T-helper 1 cell treated with Interleukin-12 subunit alpha and Interleukin-12 subunit beta and Interleukin-4 antibody, amounts not matched to agents 30 ng/mL and 1 ng/mL, for 36 hours (primary cell): ENCODE data around the gene PDZD2. TPM values are rescaled to one million over a fixed set of nuclear protein-coding genes. Genes with fewer than 3 reads are reported as not detected.
"Not testable (repeated sequence)": the region's sequence is repeated elsewhere in the genome, so short reads cannot be mapped to it uniquely, and the experiment has no call there.

ENCODE experiments used
- intact Hi-C: fragments of 100-400 bp; cut with micrococcal nuclease; formaldehyde crosslinking; loops from one replicate; pipeline ENCODE4 v1.15.1; 2024
- total RNA-seq: library from RNA; stranded (reverse); gene quantifications from 2 replicates; pipeline ENCODE4 v1.2.3, GENCODE V29; 2022

The PDZD2 gene
- total RNA-seq, 1 donor from 2014 or later: not detected

DNA sequence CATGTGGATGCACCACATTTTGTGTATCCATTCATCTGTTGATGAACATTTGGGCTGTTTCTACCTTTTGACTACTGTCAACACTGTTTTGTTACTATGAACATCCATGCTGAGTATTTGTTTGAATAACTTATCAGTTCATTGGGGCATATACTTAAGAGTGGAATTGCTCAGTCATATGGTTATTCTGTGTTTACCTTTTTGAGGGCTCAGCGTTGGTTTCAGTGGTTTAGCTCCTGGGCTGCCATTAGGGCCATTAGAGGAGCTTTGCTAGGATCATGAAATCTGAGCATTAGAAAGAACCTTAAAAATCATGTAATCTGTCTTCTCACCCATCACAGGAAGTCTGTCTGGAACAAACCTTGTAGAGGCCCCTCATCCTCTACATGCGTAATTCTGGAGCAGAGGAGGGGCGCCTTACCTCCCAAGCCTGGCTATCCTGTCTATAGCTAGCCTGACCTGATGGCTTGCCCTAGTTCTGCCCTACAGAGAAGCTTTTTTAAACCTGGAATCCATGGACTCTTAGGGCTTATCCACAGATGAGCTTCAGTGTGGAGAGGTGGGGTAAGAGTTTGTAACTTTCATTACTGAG lies 92.9 kb downstream of the PDZD2 start:
- intact Hi-C loops: no loop called here

DNA sequence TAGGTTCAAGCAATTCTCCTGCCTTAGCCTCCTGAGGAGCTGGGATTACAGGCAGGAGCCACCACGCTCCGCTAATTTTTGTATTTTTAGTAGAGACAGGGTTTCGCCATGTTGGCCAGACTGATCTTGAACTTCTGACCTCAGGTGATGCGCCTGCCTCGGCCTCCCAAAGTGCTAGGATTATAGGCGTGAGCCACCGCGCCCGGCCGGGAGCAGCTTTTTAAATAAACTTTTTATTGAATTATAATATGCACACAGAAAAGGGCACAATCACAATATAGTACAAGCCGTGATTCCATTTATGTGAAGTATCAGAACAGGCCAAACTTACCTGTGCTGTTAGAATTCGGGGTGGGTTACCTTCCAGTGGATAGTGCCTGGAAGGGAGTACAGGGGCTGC lies 93.9 kb downstream of the PDZD2 start:
- intact Hi-C loops: not testable (repeated sequence)

DNA sequence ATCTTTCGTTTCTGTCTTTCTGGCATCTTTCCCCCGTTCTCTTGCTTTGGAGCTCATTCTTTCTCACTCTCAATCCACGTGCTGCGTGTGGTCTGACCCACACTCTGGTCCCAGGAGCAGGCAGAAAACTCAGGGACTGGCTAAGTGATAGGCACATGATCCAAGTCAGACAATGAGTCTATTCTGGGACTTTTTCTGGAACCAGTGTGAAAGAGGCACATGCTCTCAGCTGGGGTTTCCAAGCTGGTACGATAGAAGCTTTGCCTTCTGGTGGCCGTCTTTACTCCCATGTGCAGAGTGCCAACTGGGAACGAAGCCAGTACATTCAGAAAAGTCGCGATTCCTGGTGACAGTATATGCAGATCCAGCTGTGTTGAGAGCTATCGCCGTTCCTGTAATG lies 94.4 kb downstream of the PDZD2 start:
- intact Hi-C loops: no loop called here

DNA sequence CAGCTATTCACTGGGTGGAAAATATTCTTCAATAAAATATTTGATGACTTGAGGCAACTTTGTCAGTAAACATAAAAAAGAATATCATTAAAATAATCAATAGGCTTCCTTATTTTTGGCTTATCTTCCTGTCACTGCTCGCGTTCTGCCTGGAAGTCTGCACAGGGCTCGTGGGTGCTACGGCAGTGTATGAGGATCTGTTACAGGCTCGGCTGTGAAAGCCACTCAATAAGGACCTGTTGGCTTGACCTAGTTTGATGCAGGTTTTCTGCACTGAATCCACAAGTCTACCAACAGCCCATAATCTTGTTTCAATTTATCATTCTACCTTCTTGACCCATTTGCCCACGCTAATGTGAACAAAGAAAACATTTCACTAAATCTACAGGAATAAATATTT lies 97.2 kb downstream of the PDZD2 start:
- intact Hi-C loops: no loop called here

DNA sequence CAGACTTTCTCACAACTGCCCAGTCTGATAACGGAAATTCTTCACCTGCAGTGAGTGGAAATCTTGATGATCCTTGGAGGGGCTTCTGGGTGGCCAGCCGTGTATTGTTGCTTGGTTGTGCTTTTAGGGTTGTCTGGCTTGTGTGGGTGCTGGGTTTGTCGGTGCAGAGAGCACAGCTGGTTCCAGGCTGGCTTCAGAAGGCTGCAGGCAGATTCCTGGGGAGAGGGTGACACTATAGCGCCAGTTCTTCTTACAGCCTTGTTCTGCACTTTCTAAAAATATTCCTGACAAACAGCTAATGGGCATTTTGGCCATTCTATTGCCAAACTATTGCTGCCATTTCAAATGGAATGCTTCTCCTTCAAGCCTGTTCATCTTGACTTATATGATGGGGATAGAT lies 99.3 kb downstream of the PDZD2 start:
- intact Hi-C loops: no loop called here

DNA sequence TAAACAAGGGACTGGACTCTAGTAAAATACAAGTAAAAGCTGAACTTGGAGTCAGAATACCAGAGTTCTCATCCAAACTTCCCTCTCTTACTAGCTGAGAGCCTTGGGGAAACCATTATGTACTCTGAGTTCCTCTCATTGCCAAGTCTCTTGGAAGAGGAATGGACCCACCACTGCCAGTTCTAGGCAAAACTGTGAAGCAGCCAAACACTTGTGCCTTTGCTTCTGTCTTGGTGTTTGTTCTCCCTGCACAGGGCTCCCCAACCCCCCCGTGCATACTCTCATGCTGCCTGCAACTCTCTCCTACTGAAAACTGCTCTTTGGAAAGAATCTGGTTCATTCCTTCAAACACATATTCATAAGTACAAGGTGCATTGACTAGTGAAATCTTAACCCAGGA lies 102.6 kb downstream of the PDZD2 start:
- intact Hi-C loops: no loop called here

DNA sequence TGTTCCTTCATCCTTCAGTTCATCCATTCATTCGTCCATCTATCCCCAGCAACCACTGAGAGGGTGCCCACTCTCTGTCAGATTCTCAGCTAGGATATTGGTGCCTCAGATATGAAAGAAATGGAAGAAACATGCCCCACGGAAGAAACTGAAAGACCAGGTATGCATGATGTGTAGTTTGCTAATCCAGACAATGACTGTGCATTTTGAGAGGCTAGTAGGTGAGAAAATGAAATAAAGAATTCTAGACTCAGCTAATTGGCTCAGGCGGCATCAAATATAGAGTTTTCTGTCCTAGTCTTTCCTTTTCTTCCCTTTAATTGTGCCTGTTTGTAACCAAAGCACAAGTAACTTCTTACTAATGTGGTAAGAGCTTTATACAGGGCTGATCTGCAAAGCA lies 104.7 kb downstream of the PDZD2 start:
- intact Hi-C loops: no loop called here

DNA sequence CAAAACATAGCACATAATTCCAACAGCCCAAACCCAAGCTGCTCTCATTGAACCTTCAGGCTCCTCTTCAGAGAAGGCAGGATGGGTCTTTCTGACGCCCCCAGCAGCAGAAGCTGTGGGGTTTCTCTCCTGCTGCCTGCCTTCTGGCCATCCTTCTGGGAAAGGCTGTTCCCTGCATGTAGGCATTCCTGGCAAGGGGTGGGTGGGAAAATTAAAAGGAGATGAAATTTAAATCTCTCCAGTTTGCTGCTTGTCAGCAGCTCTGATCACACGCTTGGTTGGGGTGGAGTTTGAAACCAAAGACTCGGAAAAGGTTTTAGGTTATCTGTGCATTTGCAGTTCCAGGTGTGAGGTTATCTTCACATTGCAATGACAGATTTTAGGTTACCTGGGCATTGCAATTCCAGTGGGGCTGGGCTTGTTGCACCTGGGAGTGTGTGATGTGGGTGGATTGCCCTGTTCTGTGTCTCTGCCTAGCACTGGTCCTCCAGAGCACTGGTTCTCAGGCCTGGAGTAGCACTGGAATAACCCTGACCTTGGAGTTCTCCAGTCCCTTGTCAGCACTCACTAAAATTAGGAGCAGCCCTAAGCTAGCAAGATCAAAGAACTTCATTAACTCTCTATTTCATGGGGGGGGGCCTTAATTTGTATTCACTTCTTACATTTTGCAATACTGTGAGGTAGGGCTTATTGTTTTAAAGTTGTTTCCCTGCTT lies 109.7 kb downstream of the PDZD2 start:
- intact Hi-C loops: no loop called here

DNA sequence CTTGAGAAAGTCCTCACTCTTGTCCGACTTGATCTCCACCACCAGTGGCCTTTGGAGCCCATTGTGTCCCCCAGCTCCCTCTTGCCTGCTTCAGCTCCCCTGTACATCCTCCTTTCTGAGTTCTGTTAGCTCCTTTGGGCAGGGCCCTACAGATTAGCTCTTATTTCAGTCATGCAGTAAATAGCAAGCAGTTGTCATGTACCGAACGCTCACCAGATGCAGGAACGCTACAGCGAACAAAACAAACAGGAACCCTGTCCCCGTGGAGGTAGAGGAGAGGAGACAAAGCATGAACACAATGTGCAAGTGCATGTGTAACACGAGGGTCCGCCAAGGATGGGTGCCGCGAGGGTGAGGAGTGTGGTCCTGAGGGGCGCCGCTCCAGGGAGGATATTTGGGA lies 111.3 kb downstream of the PDZD2 start:
- intact Hi-C loops: no loop called here

DNA sequence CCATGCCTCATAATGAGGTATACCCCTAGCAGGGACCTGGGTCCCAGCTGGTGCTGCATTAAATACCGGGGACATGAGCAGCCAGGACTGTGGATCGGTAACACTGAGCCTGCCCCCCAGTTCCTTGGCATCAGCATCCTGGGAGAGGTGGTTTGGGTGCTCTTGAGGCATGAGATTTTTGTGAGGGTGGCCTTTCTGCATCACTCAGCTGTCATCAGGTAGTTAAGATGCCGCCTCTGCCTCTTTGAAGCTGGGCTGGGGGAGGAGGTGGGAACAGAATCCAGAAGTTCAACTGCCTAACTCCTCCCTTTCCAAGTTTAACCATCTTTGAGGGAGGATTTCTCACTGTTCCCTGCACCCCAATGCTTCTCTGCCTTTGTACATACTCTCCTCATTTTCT lies 112.7 kb downstream of the PDZD2 start:
- intact Hi-C loops: no loop called here

DNA sequence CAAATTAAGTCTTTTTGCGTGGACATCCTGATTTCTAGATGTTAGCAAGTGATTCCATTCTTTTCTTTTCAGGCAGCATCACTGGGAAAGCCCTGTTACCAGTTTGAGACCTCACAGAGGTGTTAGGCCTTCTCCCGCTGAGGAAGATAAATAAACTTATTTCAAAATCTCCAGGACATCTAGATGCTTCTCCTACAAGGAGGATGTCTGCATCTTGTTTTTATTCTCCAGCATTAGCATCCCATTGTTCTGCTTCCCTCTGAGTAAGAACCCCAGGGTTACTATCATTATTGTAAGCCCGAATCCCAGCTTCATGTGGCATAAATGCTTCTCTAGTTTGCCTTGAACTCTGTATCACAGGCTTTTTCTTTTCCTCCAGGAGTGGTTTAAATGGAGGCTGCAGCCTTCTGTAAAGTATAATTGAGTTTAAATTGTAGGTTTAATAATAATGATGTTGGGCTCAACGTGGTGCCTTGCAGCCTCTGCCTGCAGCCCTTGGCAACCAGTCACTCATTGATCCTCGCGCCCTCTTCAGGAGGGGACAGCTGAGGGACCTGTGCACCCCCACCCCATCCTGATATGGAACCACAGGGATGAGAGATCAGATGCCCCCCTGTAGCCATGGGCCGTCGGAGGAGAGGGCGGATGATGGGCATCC lies 114.9 kb downstream of the PDZD2 start:
- intact Hi-C loops: no loop called here

DNA sequence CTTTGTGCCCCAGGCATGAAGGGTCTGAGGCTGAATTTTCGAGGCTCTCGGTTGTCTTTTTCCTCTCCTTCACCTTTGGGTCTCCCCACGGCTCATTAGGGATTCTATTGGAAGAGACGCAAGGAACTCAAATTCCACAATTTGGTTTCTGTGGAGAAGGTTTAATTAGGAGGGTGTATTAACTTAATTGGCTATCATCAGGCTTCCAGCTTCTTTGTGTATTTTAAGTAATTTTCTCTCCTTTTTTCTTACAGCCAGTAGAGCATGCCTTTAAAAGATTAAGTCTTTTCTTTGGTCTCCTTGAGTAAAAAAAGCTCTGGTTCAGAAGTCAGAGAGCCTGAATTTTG lies 115.4 kb downstream of the PDZD2 start:
- intact Hi-C loops: no loop called here

DNA sequence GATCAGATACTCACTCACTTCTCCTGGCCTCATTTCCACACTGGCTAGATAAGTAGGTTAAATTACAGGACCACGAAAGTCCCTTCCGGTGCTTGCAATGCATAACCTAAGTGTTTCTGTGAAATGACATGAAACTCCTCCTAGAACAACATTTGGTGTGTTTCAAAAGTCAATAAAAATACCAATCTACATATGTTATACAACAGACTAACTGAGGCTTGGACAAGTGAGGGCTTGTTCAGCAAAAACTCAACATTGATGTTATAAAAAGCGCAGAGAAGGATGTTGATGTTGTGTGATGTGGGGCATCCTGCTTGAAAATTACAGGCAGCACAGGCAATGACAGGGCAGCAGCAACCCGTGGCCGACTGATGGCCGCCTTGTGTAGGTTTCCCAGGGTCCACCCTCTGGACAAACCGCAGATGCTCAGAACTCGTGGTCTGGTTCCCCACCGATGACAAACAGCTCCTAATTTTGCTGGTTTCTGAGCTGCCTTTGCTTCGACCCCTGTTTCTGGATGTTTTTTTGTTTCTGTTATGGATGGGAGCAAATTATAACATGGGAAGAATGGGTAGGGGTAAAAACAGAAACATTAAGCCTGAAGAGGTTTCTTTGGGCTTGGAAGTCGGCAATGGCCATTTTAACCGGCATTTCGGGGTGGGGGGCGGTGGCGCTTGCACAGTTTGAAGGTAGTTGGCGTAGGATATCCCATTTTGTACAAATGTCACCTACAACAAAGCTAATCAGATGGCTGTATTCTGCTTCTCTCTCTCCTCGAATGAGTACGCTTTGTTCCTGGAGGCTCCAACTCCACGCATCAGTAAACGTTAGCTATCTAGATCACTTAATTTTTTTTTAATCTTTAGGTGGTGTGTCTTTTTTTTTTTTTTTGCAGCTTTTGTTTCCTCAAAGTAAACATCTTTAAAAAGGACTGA lies 116.1 kb downstream of the PDZD2 start:
- intact Hi-C loops: no loop called here

DNA sequence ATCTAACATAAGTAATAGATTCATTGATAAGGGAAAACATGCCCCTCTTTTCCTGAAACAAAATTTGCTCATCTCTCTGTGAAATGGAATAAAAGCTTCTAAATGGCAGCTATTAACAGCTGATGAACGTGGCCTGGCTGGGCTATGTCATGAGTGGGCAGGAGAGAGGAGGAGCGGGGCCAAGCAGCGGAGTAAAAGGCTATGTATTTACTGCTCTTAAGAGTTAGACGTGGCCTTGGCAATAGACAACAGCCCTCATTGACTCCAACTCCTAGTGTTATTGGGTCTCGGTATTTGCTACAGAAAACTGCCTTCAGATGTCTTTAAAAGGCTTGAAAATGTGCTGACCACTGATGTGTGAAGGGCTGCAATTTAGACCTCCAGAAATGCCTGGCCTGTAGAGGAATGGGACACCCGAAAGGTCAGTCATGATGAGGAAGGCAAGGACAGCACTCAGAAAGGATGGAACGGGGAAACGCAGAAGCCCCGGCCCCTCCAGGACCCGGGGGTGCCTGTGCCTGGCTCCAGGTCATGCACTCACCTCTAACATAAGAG lies 116.8 kb downstream of the PDZD2 start:
- intact Hi-C loops: no loop called here

DNA sequence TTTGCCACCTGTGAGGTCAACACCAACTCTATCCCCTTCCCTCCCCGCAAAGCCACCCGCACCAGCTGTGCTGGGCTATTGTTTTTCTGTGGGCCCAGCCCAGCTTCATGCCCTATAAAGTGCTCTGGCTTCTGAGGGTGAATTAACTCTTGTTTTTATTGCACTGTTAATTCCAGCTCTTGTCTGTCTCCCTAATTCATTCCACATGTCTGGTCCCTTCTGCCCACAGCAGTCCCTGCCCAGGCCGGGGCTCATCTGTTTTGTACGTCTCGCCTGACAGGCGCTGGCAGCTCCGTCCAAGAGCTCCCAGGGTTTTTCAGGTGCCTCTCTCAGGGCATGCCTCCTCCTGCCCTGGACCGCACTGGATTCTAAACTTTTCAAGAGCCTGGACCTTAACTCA lies 118.9 kb downstream of the PDZD2 start:
- intact Hi-C loops: no loop called here

DNA sequence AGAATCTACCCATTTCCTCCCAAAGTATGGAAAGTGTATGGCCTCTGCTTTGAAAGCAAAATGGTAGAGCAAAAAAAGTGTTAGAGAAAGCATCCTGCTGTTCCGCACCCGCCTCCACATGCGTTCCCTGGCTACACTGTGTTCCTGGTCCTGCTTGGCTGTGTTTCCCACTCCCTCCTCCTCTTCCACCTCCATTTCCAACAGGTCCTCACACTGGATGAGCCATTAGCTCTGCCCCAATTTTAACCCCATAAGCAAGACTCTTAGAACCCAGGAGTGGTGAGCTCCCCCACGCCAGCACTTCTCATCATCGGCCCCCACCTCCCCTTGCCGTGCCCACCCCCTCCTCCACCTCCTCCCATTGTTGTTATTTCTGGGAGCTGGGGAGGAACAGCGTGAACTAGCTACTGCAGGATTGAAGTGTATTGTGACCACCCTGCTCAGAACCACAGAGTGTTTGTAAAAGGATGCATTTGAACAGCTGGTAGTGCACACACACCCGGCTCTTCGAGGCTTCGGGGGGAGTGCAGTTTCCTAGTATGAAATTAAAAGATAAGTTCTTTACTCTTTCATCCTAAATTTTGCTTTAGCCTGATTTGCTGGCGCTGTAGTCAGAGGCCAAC lies 120.0 kb downstream of the PDZD2 start:
- intact Hi-C loops: no loop called here

DNA sequence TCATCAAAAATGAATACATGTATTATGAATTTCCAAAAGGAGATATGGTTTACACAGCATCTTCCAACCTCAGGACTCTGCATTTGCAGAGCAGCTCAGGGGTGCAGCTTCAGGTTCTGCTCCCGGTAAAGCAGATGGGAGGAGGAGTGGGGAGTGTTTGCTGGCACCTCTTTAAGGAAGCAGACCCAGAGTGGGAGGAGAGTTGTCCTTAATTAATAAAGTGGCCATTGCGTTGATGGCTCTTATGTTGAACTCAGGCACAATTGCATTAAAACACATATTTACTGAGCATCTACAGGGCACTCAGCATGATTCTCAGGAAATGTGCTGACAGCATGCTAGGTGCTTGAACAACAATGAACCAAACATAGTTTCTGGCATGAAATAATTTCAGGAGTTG lies 121.0 kb downstream of the PDZD2 start:
- intact Hi-C loops: no loop called here

DNA sequence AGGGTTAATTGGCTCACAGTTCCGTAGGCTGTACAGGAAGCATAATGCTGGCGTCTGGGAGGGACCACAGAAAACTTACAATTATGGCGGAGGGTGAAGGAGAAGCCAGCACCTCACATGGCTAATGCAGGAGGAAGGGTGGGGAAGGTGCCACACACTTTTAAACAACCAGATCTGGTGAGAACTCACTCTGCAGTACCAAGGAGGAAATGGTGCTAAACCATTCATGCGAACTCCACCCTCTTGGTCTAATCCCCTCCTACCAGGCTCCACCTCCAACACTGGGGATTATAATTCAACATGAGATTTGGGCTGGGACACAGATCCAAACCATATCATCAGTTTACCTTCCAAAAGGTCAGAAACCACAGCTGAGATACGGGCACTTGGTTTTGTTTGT lies 122.9 kb downstream of the PDZD2 start:
- intact Hi-C loops: no loop called here

DNA sequence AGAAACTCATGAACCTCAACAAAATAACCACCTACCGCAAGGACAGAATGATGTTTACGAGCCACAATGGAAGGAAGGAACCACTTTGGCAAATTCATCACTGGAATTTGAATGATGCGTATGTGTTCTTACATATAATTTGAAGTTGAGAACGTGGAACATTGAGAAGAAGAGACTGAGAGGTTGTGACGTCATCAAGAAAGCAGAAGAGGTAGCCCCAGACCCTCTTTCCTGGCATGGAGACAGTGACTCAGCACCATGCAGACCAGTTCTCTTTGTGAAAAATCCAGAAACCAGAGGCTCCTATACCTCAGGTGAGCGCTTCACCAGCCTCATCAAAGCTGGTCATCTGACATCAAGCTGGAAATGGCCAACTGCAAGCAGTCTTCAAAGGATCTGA lies 124.5 kb downstream of the PDZD2 start:
- intact Hi-C loops: no loop called here

DNA sequence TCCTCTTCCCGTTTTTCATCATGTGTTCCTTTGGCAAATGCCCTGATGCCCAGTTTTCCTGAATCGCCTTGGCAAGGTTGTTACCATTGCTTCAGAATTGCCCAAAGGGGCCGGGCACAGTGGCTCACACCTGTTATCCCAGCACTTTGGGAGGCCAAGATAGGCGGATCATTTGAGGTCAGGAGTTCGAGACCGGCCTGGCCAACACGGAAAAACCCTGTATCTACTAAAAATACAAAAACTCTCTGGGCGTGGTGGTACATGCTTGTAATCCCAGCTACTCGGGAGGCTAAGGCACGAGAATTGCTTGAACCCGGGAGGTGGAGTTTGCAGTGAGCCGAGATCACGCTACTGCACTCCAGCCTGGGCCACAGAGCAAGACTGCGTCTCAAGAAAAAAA lies 125.8 kb downstream of the PDZD2 start:
- intact Hi-C loops: not testable (repeated sequence)

DNA sequence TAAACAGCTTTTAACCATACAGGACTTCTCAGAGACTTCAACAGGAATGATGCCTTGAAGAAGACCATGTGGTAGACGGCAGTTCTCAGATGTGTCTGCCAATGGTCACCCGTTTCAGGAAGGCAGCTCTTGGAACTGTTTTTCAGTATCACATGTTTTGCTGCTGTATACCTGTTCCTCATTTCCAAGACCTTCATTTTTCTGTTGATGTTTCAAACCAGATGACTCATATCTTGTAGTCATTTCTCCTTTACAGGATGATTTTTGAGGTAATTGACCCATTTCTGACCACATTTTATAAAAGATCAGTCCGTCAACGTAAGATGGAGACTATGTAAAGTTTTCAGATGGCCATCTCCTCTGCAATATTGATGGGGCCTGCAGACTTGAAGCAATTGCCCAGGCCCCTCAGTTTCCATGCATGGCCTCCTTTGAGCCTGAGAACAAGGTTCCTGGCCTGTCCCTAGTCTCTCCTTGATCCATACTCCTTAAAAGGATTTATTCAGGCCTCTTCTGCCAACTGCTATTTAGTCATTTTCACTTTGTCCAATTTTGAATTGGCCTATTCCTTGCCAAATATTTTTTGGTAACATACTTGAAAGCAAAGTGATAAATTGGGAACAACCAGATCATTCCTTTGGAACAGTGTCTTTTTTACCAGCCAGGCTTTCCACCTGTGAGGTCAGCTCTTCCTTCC lies 128.6 kb downstream of the PDZD2 start:
- intact Hi-C loops: no loop called here
